Heart left ventricle (tissue), 16 donors: Measurements from ENCODE around the gene THSD7B. TPM values are rescaled to one million over a fixed set of nuclear protein-coding genes. Genes with fewer than 3 reads are reported as not detected.

Experiments
- ATAC-seq, 4 donors: fragments of 200-7000 bp; cut with Tn5 transposase; one replicate each; pipeline ENCODE4 v1.9.1; 2020 to 2022; ENCODE audit warnings: moderate library complexity in 4 of 4, mild to moderate bottlenecking in 3 of 4, moderate number of reproducible peaks in 1 of 4
- DNase-seq, 5 donors: peaks; one replicate each; pipeline ENCODE4 v3.0.0-alpha.2; 2020
- H3K27ac ChIP-seq, 12 donors: fragments of 200-600 bp; sonication (generic) in 4 of 12; one replicate each; pipeline versions ENCODE4 v1.5.0 to v1.8.0; 2016 to 2022; ENCODE audit warnings: mild to moderate bottlenecking in 2 of 12
- H3K27me3 ChIP-seq, 9 donors: fragments of 200-600 bp; sonication (generic) in 2 of 9; one replicate each; pipeline versions ENCODE4 v1.5.1 to v1.8.0; 2016 to 2022; ENCODE audit warnings: mild to moderate bottlenecking in 3 of 9
- H3K36me3 ChIP-seq, 9 donors: fragments of 200-600 bp; sonication (generic) in 2 of 9; one replicate each; pipeline versions ENCODE4 v1.5.0 to v1.8.0; 2018 to 2022; ENCODE audit warnings: mild to moderate bottlenecking in 2 of 9
- H3K4me1 ChIP-seq, 12 donors: fragments of 200-600 bp; sonication (generic) in 4 of 12; one replicate each; pipeline versions ENCODE4 v1.5.0 to v1.8.0; 2016 to 2022; ENCODE audit warnings: mild to moderate bottlenecking in 3 of 12
- H3K4me3 ChIP-seq, 12 donors: fragments of 200-600 bp; sonication (generic) in 4 of 12; one replicate each; pipeline versions ENCODE4 v1.5.0 to v1.8.0; 2017 to 2022; ENCODE audit warnings: mild to moderate bottlenecking in 9 of 12, moderate library complexity in 4 of 12
- H3K9me3 ChIP-seq, 12 donors: fragments of 200-600 bp; sonication (generic) in 4 of 12; one replicate each; pipeline versions ENCODE4 v1.5.0 to v1.8.0; 2016 to 2022; ENCODE audit warnings: mild to moderate bottlenecking in 1 of 12
- POLR2A ChIP-seq, 2 donors: fragments of 450-650 bp; IDR thresholded peaks; one replicate each; pipeline ENCODE4 v1.6.1; 2017; ENCODE audit warnings: antibody characterized with exemption in 2 of 2, mild to moderate bottlenecking in 2 of 2, moderate library complexity in 2 of 2
- WGBS, 4 donors: extraction: QIAGEN DNeasy Blood & Tissue Kit in 2 of 4; methylation state at CpG; one replicate each; pipeline versions ENCODE4 v1.1.5 to v1.1.7; 2013 to 2018; 5-methylcytosine and 5-hydroxymethylcytosine counted together
- intact Hi-C, 10 donors: fragments of 100-400 bp; cut with DNase I; formaldehyde crosslinking; loops; one replicate each; pipeline versions ENCODE4 v1.11.1 to v1.14.2; 2022
- polyA plus RNA-seq, 2 donors: library from polyadenylated mRNA; stranded (reverse); fragments of 200-250 nt; gene quantifications; one replicate each; pipeline ENCODE4 v1.2.3, GENCODE V29; 2013
- total RNA-seq, 9 donors: library from RNA; depleted of rRNA in 2 of 9; stranded (reverse); fragments of >200 nt in 2 of 9; fragmentation: NEBNext Ultra II Directional in 3 of 9; extraction: Animal tissue kit (Norgen Biotek cat#: 25700) in 3 of 9; gene quantifications; one replicate each; pipeline versions ENCODE4 v1.1.0 to v1.2.4, GENCODE V29; 2016 to 2023
- TF ChIP-seq, protein P1 (sequence below), 12 donors: fragments of 200-600 bp; sonication (generic) in 4 of 12; IDR thresholded peaks; one replicate each; pipeline versions ENCODE4 v1.5.0 to v1.8.0; 2018 to 2022; ENCODE audit warnings: antibody characterized with exemption in 12 of 12, mild to moderate bottlenecking in 5 of 12
- donor health status: ischemic (EF 13 %, LVEDD 7.1; RV severe dilation, severe dysfunction).
- donor health status: healthy with polysubstance abuse.
- donor health status: DM: no; HTN: yes; CAD: no.
- donor health status: DM: no; HTN: no; CAD: no.
- donor health status: ischemic (EF 25% LVEDD 6.9; RV normal size, moderate dysfunction).
- donor health status: ischemic (EF 25% LVEDD 5.7; RV mildly dilated, moderate dysfunction).
- donor health status: healthy.
- donor health status: DM: yes; HTN: yes; CAD: no.
- donor health status: ischemic (EF 35%, LVEDD 5.7; RV mildly dilated, moderate dysfunction).
- donor health status: nonischemic (EF 11% LVEDD 7.7; RV severe dilation, severe dysfunction).
- donor health status: DM: yes; HTN: yes; CAD: no.
- donor health status: PGD.
- donor health status: ischemic (EF 29% LVEDD 5.4; RV normal size, mild dysfunction).
- donor health status: nonischemic (EF 23%, LVEDD 6.1; RV moderate dilation, normal function).

The THSD7B gene
- total and polyA plus RNA-seq, 11 donors: 0.04 to 0.43 (median 0.17) TPM

DNA sequence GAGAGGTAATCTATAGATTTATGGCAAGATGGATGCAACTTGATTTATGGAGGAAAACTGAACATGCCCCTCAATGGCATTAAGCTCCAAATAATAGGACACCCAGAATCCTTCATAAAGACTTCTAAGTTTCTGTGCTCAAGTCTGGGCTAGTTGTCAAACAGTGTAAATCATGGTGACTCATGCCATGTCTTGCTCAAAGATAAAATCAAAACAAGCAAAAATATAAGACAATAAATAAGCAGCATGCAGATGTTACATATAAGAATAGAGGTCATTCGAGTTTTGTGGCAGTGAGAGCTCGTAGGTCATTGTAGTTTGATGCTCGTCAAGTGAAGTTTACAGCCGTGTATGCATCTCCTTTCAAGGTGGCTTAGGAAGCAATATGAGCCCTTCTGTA is 403.2 kb downstream of the THSD7B start:
- no peak overlapping the region for H3K27ac ChIP-seq
- DNase-seq (no peak), ATAC-seq (no peak)
- no peaks in the 10 kb centered on the region for H3K36me3 ChIP-seq
- TF ChIP-seq POLR2A (IDR thresholded peaks at IDR 0.05): no peak
- TF ChIP-seq, protein P1, sequence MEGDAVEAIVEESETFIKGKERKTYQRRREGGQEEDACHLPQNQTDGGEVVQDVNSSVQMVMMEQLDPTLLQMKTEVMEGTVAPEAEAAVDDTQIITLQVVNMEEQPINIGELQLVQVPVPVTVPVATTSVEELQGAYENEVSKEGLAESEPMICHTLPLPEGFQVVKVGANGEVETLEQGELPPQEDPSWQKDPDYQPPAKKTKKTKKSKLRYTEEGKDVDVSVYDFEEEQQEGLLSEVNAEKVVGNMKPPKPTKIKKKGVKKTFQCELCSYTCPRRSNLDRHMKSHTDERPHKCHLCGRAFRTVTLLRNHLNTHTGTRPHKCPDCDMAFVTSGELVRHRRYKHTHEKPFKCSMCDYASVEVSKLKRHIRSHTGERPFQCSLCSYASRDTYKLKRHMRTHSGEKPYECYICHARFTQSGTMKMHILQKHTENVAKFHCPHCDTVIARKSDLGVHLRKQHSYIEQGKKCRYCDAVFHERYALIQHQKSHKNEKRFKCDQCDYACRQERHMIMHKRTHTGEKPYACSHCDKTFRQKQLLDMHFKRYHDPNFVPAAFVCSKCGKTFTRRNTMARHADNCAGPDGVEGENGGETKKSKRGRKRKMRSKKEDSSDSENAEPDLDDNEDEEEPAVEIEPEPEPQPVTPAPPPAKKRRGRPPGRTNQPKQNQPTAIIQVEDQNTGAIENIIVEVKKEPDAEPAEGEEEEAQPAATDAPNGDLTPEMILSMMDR (IDR thresholded peaks at IDR 0.05): no peak
- intact Hi-C loops: no loop called here
- WGBS, 4 donors: 77 to 89% (median 81%) methylated on average over 4 of the region's 4 CpGs
- no peaks in the 10 kb centered on the region for H3K27me3 ChIP-seq
- no peak overlapping the region for H3K4me3 ChIP-seq
- H3K9me3 ChIP-seq: no peaks in the 10 kb centered on the region
- no peaks in the 10 kb centered on the region for H3K4me1 ChIP-seq

DNA sequence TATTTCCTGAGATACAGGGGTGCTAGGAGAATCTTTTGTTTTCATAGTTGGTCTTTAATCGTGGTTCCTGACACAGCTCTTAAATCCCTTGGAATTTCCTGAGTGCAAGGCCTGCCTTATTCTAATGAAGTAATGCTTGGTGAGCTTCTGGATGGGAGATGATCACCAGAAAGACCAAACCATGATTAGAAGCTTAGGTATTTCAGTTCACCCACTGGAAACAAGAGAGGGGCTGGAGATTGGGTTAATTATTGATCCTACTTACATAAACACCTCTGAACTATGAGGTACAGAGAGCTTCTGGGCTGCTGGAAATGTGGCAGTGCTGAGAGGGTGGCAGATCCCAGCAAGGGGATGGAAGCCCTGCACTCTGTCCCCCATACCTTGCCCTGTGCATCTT is 406.8 kb downstream of the THSD7B start:
- H3K4me1 ChIP-seq: no peaks in the 10 kb centered on the region
- H3K4me3 ChIP-seq: no peak overlapping the region
- WGBS, 4 donors: 40 to 53% (median 43%) methylated on average over 1 of the region's 1 CpG
- H3K36me3 ChIP-seq: no peaks in the 10 kb centered on the region
- H3K27ac ChIP-seq: no peak overlapping the region
- no peaks in the 10 kb centered on the region for H3K27me3 ChIP-seq
- no peak for ATAC-seq
- DNase-seq: no peak
- TF ChIP-seq, protein P1 (IDR thresholded peaks at IDR 0.05): no peak
- no peak for TF ChIP-seq POLR2A (IDR thresholded peaks at IDR 0.05)
- intact Hi-C loops: no loop called here
- H3K9me3 ChIP-seq: no peaks in the 10 kb centered on the region

DNA sequence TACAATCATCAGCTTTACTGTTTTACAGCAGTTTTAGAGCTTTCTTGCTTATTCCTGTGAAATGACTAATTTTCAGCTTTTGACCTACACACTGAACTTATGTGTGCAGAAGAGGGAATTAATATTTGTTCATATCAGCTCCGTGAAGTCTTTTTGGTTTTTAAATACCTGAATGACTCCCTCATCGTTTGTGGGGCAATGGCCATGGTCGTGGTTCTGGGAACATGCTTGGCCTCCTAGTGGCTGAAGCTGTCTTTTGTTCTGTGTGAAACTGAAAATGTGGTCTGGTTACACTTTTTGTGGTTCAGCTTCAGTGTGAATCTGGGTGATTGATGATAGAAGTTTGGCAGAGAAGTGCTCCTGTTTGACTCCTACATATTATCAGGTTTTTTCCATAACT is 408.1 kb downstream of the THSD7B start:
- H3K27ac ChIP-seq: no peak overlapping the region
- intact Hi-C loops: no loop called here
- no peaks in the 10 kb centered on the region for H3K27me3 ChIP-seq
- H3K4me1 ChIP-seq: no peaks in the 10 kb centered on the region
- no peaks in the 10 kb centered on the region for H3K36me3 ChIP-seq
- H3K4me3 ChIP-seq: no peak overlapping the region
- DNase-seq: no peak
- no peak for TF ChIP-seq POLR2A (IDR thresholded peaks at IDR 0.05)
- TF ChIP-seq, protein P1 (IDR thresholded peaks at IDR 0.05): peak in 2 of 12 donors; percentile 23 to 26
- WGBS, 4 donors: 25 to 35% (median 31%) methylated on average over 3 of the region's 3 CpGs
- no peak for ATAC-seq
- H3K9me3 ChIP-seq: no peaks in the 10 kb centered on the region

DNA sequence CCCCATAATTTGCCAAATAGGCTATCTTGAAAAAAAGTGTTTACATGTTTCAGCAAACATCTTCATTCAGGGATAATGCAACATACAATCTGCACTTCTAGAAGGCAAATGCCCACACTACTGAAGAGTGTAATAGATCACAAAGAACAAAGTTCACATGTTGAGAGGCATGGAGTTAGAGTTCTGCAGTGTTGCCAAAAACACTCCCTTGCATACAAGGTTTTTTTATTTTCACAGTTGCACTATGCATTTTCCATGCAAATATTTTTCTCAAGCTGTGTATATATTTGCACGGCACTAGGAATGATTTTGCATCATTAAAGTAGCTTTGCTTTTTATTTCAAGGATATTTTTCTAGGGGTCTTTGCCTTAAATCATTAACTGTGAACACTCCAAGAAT is 409.9 kb downstream of the THSD7B start:
- DNase-seq (no peak), ATAC-seq (no peak)
- no peak for TF ChIP-seq POLR2A (IDR thresholded peaks at IDR 0.05)
- TF ChIP-seq, protein P1 (IDR thresholded peaks at IDR 0.05): no peak
- Histone ChIP-seq H3K27ac (no peak overlapping the region), H3K4me1 (no peaks in the 10 kb centered on the region), H3K27me3 (no peaks in the 10 kb centered on the region), H3K9me3 (no peaks in the 10 kb centered on the region), H3K36me3 (no peaks in the 10 kb centered on the region), H3K4me3 (no peak overlapping the region)
- intact Hi-C loops: no loop called here
- WGBS, 4 donors: 76 to 91% (median 85%) methylated on average over 1 of the region's 1 CpG
